Transverse colon (tissue), 4 donors: Measurements from ENCODE around the gene TXN2. TPM values are rescaled to one million over a fixed set of nuclear protein-coding genes. Genes with fewer than 3 reads are reported as not detected.

Experiments used
- DNase-seq: peaks from one replicate; pipeline ENCODE4 v3.0.0-alpha.2; 2019
- H3K27ac ChIP-seq, 4 donors: fragments of 200-600 bp; sonication (generic); 2 replicates each; pipeline ENCODE4 v1.5.1; 2016 to 2018; ENCODE audit warnings: inconsistent platforms in 4 of 4
- H3K27me3 ChIP-seq: fragments of 200-600 bp; sonication (generic); 2 replicates; pipeline ENCODE4 v1.5.1; 2017; ENCODE audit warnings: inconsistent platforms
- H3K36me3 ChIP-seq, 4 donors: fragments of 200-600 bp; sonication (generic); 2 replicates each; pipeline ENCODE4 v1.5.1; 2017 to 2019; ENCODE audit warnings: inconsistent platforms in 4 of 4
- H3K4me1 ChIP-seq, 4 donors: fragments of 200-600 bp; sonication (generic); 2 replicates each; pipeline ENCODE4 v1.5.1; 2017 to 2020; ENCODE audit warnings: inconsistent platforms in 4 of 4
- H3K4me3 ChIP-seq, 4 donors: fragments of 200-600 bp; sonication (generic); 1 replicate in 1 of 4; 2 replicates in 3 of 4; pipeline versions ENCODE4 v1.5.1 to v1.6.1; 2017 to 2019; ENCODE audit warnings: inconsistent platforms in 4 of 4
- H3K9me3 ChIP-seq, 2 donors: fragments of 200-600 bp; sonication (generic); 2 replicates each; pipeline ENCODE4 v1.5.1; 2017 to 2019; ENCODE audit warnings: inconsistent platforms in 2 of 2
- EP300 ChIP-seq: sonication (generic); formaldehyde crosslinking; IDR thresholded peaks from one replicate; pipeline ENCODE4 v1.6.1; 2017; ENCODE audit warnings: antibody characterized with exemption, low read depth
- POLR2A ChIP-seq: fragments of 450-650 bp; IDR thresholded peaks from one replicate; pipeline ENCODE4 v1.6.1; 2016; ENCODE audit warnings: antibody characterized with exemption, mild to moderate bottlenecking, moderate library complexity
- POLR2AphosphoS5 ChIP-seq, 3 donors: sonication (generic); formaldehyde crosslinking; IDR thresholded peaks; one replicate each; pipeline ENCODE4 v1.6.1; 2016; ENCODE audit warnings: antibody characterized with exemption in 3 of 3
- WGBS, 2 donors: methylation state at CpG; one replicate each; pipeline ENCODE4 v1.1.5; 2018; ENCODE audit warnings: low coverage in 1 of 2; 5-methylcytosine and 5-hydroxymethylcytosine counted together
- in situ Hi-C, 4 donors: fragments of 200-750 bp; cut with MboI; loops; one replicate each; pipeline versions ENCODE4 v1.15.0 to v1.15.1; 2017; ENCODE audit warnings: low sequenced_read_pairs in 3 of 4, low pct_ligation_motif_present in 1 of 4, low pct_unique_long_range_greater_than_20kb in 1 of 4
- intact Hi-C: fragments of 100-400 bp; cut with DNase I; formaldehyde crosslinking; loops from one replicate; pipeline ENCODE4 v1.15.1; 2023; ENCODE audit warnings: low total_unique reads
- total RNA-seq, 4 donors: library from RNA; depleted of rRNA; stranded (reverse); fragments of >200 nt; gene quantifications; one replicate each; pipeline ENCODE4 v1.1.0, GENCODE V29; 2016
- TF ChIP-seq, protein P1 (sequence below), 5 experiments: fragments of 200-600 bp in 3 of 5; fragments of 450-650 bp in 2 of 5; sonication (generic) in 3 of 5; IDR thresholded peaks; 1 replicate in 2 of 5; 2 replicates in 3 of 5; pipeline ENCODE4 v1.5.1; 2016 to 2017; ENCODE audit warnings: antibody characterized with exemption in 5 of 5, inconsistent platforms in 3 of 5, mild to moderate bottlenecking in 2 of 5, moderate library complexity in 1 of 5

The TXN2 gene
- total RNA-seq, 4 donors from 2014 or later, result 68.5 to 317 (median 93.3) TPM

DNA sequence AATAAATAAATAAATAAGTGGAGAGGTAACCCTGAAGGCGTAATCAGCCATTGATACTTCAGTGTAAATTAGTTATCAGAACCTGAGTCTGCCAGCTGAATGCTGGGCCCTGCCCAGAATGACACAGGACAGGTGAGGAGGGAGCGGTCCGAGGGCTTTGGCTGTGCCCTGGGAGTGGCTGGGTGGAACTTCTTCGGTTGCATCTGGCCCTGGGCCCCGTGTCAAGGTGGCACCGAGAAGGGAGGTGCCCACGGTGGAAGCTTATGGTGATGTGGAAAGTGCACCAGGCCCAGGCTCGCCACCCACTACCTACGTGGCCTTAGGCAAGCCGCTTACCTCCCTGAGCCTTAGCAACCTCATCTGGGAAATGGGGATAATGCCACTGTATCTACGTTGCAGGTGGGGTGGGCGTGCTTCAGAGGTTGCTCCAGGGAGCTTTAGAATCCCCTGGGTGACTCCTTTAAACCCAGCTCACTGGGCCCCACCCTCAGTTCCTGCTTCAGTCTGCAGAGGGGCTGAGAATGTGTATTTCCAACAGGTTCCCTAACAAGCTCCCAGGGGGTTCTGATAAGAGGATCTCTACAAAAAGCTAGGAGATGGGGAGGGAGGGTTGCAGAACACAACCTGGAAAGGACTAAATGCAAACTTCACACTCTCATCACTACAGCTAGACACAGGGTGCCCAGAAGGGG, 38.8 kb downstream of the TXN2 start:
- Histone ChIP-seq H3K4me3 (no peak overlapping the region), H3K27me3 (no peaks in the 10 kb centered on the region), H3K27ac (peak overlapping the region; percentile 49 to 72 (median 58)), H3K9me3 (no peaks in the 10 kb centered on the region), H3K36me3 (no peaks in the 10 kb centered on the region), H3K4me1 (peaks cover 0 to 59% (median 24%) of the 10 kb centered on the region in 4 donors)
- intact Hi-C loops, result loop anchor here (5.0 kb wide), 1 partner anchor 240 kb away; the partner anchor contains the start of gene APOL4
- in situ Hi-C loops, result no loop called here
- TF ChIP-seq, protein P1, sequence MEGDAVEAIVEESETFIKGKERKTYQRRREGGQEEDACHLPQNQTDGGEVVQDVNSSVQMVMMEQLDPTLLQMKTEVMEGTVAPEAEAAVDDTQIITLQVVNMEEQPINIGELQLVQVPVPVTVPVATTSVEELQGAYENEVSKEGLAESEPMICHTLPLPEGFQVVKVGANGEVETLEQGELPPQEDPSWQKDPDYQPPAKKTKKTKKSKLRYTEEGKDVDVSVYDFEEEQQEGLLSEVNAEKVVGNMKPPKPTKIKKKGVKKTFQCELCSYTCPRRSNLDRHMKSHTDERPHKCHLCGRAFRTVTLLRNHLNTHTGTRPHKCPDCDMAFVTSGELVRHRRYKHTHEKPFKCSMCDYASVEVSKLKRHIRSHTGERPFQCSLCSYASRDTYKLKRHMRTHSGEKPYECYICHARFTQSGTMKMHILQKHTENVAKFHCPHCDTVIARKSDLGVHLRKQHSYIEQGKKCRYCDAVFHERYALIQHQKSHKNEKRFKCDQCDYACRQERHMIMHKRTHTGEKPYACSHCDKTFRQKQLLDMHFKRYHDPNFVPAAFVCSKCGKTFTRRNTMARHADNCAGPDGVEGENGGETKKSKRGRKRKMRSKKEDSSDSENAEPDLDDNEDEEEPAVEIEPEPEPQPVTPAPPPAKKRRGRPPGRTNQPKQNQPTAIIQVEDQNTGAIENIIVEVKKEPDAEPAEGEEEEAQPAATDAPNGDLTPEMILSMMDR (IDR thresholded peaks at IDR 0.05), result no peak
- TF ChIP-seq EP300 (peak; percentile 10), POLR2A (no peak), POLR2AphosphoS5 (IDR thresholded peaks at IDR 0.05) (peak in 1 of 3 donors; percentile 40)
- DNase-seq, result peak; percentile 83
- 44 to 87% methylated on average over 4 to 12 of the region's 12 CpGs for WGBS, 2 donors

DNA sequence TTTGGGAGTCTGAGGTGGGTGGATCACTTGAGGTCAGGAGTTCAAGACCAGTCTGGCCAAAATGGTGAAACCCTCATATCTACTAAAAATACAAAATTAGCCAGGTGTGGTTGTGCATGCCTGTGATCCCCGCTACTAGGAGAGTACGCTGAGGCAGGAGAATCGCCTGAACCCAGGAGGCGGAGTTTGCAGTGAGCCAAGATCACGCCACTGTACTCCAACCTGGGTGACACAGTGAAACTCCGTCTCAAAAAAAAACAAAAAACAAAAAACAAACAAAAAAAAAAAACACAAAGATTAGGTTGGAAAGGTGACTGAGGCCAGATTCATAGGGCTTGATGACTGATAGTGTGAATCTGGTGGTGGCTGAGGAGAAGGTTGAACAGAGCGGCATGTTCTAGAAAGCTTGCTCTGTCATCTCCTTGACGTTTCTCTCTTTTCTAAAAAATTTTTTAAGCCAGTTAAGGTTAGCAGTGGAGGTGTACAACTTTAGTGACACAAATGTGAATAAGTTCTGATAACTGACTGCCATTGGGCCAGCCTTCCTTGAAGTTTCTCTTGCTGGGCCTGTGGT, 40.9 kb downstream of the TXN2 start:
- H3K4me3 ChIP-seq, result no peak overlapping the region
- WGBS, 2 donors, result 83% methylated on average over 6 to 8 of the region's 8 CpGs
- DNase-seq, result no peak
- no peak for TF ChIP-seq POLR2A
- TF ChIP-seq EP300, result no peak
- no peak for TF ChIP-seq POLR2AphosphoS5 (IDR thresholded peaks at IDR 0.05)
- TF ChIP-seq, protein P1 (IDR thresholded peaks at IDR 0.05), result no peak
- in situ Hi-C loops (no loop called here), intact Hi-C loops (loop anchor here (5.0 kb wide), 1 partner anchor 238 kb away; the partner anchor contains the start of gene APOL4)
- peak overlapping the region; percentile 49 to 72 (median 54) for H3K27ac ChIP-seq
- H3K36me3 ChIP-seq, result no peaks in the 10 kb centered on the region
- H3K4me1 ChIP-seq, result peaks cover 12 to 75% (median 38%) of the 10 kb centered on the region in 4 donors
- no peaks in the 10 kb centered on the region for H3K9me3 ChIP-seq
- no peaks in the 10 kb centered on the region for H3K27me3 ChIP-seq

DNA sequence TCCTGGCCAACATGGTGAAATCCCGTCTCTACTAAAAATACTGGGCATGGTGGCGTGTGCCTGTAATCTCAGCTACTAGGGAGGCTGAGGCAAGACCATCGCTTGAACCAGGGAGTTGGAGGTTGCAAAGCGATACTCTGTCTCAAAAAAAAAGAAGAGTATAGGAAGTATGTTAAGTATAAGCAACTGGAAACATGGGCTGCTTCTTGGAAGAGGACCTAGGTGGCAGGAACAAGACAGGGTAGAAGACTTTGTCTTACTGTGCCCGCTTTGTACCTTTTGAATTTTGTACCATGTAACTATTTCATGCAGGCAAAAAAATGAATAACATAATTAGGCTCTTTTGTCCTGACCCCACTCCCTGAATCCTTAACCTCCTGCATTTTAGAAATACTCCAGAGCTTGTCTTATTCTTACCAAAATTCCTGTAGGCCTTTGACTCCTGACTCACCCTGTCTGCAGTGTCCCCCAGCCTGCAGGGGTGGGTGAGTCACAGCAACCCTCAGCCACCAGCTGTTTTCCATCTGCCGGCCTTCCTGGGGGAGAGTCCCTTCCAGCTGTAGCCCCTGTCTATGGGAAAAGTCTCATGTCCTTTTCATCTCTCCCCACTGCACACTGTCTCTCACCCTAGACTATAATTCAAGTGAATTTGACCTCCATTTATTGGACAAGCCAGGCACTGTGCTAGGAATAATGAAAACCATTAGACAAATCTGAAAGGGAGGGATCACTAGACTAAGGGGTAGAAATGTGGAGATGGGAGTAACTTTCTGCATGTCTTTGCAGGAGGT, 41.8 kb downstream of the TXN2 start:
- H3K27me3 ChIP-seq, result no peaks in the 10 kb centered on the region
- no peaks in the 10 kb centered on the region for H3K36me3 ChIP-seq
- peak overlapping the region; percentile 49 to 72 (median 54) for H3K27ac ChIP-seq
- DNase-seq, result peak; percentile 65
- 76 to 79% methylated on average over 6 of the region's 6 CpGs for WGBS, 2 donors
- H3K4me1 ChIP-seq, result peaks cover 12 to 74% (median 41%) of the 10 kb centered on the region in 4 donors
- H3K4me3 ChIP-seq, result no peak overlapping the region
- no peak for TF ChIP-seq POLR2A
- no peak for TF ChIP-seq EP300
- peak; percentile 48 to 85 (median 76) for TF ChIP-seq POLR2AphosphoS5 (IDR thresholded peaks at IDR 0.05)
- intact Hi-C loops (loop anchor here (5.0 kb wide), 1 partner anchor 237 kb away; the partner anchor contains the start of gene APOL4), in situ Hi-C loops (no loop called here)
- no peaks in the 10 kb centered on the region for H3K9me3 ChIP-seq

DNA sequence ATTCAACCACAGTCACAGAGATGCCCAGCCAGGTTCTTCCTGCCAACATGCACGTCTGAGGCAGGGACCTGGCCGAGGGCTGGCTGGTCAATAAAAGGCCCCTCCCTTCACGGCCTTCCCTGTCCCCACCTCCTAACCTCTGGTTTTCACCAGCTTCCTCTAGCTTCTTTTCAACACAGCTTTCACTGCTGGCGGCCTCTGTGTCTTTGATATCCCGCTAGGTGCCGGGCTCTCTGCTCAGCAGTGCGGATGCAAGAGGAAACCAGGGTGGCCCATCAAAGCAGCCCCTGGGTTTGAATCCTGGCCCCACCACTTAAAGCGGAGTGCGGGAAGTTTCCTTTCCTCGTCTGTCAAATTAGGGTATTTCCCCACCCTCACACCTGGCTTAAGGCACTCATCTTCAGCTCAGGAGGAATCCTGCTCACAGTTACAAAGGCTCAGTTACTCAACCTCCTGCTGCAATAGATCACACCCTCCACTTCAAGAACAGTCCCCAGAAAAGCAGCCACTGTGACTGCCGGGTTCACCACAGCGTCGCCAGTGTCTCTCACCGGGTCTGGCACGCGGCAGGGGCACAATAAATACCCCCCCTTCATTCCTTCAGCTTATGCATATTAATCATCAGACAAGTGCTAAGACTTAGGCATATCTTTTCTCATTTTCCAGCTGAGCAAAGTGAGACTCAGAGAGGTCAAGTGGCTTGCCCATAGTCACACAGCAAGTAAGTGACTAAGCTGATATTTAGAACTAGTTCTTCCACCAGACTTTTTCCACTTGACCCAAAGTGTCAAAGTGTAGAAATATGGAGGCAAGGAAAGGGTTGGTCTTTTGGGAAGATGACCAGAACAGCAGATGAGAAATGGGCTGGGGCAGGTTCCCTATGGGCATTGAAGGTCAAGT, 45.7 kb downstream of the TXN2 start:
- intact Hi-C loops (no loop called here), in situ Hi-C loops (no loop called here)
- Histone ChIP-seq H3K27me3 (no peaks in the 10 kb centered on the region), H3K27ac (peak overlapping the region; percentile 86 to 93 (median 88)), H3K4me3 (no peak overlapping the region), H3K4me1 (peaks cover 12 to 80% (median 50%) of the 10 kb centered on the region in 4 donors), H3K9me3 (no peaks in the 10 kb centered on the region), H3K36me3 (no peaks in the 10 kb centered on the region)
- WGBS, 2 donors, result 26 to 40% methylated on average over 9 to 16 of the region's 16 CpGs
- peak; percentile 67 for TF ChIP-seq POLR2A
- peak; percentile 44 to 82 (median 74) for TF ChIP-seq POLR2AphosphoS5 (IDR thresholded peaks at IDR 0.05)
- no peak for TF ChIP-seq EP300
- TF ChIP-seq, protein P1 (IDR thresholded peaks at IDR 0.05), result no peak
- DNase-seq, result peak; percentile 84
